GM12891 (cell line): ENCODE data around the gene IFT74.

ENCODE experiments used
- POLR2A ChIP-seq: IDR thresholded peaks from 2 replicates; pipeline ENCODE4 v1.6.1; 2011; ENCODE audit warnings: low read depth, low read length, control low read depth
- POLR2AphosphoS5 ChIP-seq: IDR thresholded peaks from 2 replicates; pipeline ENCODE4 v1.6.1; 2011; ENCODE audit warnings: low read depth, low read length, control low read depth
- TAF1 ChIP-seq: IDR thresholded peaks from 2 replicates; pipeline ENCODE4 v1.6.1; 2011; ENCODE audit warnings: low read depth, low read length, control low read depth

DNA sequence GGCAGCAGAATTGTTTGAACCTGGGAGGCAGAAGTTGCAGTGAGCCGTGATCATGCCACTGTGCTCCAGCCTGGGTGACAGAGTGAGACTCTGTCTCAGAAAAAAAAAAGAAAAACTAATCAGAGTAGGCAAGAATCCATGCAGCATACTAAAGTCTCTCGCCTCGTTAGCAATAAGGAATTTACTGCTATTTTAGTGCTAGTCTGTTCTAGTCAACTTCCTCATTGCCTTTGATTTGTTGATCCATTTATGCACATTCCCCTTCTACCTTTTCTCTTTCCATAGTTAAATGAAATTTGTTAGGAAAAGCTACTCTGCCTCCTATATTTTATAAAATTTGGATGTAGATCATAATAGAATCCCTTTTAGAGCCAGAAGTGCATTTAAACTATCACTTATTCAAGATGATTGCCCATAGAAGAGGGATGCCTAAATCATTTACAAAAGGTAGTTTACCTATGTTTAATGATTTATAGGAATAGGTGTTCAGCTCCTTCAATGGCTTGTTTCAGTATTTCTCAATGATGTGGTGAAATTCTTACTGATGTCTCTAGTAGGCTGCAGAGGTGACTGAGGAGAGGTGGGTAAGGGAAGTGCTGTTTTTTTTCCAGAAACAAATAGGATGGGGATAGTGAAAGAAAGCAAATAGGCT lies 47.3 kb downstream of the IFT74 start:
- TF ChIP-seq POLR2AphosphoS5: no peak
- TF ChIP-seq POLR2A: no peak
- no peak for TF ChIP-seq TAF1
